NCI-H2171 (cell line): ENCODE results near the gene MDFI.
A peak's percentile ranks its signal among the peaks of the same experiment; 100 is the strongest.
"Not testable (repeated sequence)": the region's sequence is repeated elsewhere in the genome, so short reads cannot be mapped to it uniquely, and the experiment has no call there.

Experiments used
- DNase-seq: peaks from one replicate; lab custom pipeline; 2025; lab: John Stamatoyannopoulos, UW

Gene MDFI

GRCh38 chr6:41602864-41603608 is 35.2 kb upstream of the MDFI start:
- DNase-seq, result peak; percentile 77

- no peak for DNase-seq
These were observed 34.3 kb upstream of the MDFI start for GRCh38 chr6:41604006-41604405.

DNA sequence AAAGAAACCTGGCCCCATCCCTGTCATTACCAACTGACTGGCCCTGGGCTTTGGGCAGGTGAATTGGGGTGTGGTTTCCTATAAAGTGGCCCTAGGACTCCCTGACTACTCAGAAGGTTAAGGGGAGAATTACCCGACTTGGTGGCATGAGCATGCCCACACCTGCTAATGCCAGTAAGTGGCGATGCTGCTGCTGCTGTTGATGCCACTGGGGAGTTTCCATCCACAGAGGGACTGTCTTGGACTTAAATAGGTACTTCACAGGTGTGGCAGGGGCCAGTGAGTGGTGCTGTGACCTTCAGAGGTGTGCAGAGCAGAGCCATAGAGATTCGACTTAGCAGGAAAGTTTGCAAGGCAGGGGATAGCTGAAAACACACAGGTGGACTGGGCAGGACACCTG is 32.6 kb upstream of the MDFI start:
- no peak for DNase-seq

DNA sequence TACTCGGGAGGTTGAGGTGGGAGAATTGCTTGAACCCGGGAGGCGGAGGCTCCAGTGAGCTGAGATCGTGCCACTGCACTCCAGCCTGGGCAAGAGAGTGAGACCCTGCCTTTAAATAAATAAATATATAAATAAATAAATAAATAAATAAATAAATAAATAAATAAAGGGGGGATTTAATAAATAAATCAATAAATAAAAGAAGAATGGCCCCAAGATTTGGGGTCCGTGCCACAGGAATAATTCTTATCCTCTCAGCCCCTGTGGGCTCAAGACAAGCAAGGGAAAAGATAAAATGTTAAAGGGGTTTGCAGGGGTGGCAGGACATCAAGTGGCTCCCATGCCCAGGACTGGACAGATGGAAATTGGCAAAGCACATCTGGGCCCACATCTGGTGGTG is 31.2 kb upstream of the MDFI start:
- no peak for DNase-seq

DNA sequence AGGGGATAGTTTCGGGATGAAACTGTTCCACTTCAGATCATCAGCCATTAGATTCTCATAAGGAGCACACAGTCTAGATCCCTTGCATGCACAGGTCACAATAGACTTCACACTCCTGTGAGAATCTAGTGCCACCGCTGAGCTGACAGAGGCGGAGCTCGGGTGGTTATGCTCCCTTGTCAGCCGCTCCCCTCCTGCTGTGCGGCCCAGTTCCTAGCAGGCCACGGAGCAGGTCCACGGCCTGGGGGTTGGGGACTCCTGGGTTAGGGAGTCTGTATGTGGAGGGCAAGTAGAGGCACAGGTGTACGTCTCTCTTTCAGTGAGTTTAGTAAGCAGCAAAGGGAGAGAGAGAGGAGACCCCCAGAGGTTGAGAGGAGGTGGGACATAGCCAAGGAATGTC is 30.5 kb upstream of the MDFI start:
- DNase-seq, result no peak

GRCh38 chr6:41608443-41609151 is 29.7 kb upstream of the MDFI start:
- peak; percentile 49 for DNase-seq

GRCh38 chr6:41614715-41615114 is 23.6 kb upstream of the MDFI start:
- no peak for DNase-seq

GRCh38 chr6:41615311-41615710 is 23.0 kb upstream of the MDFI start:
- DNase-seq, result no peak

- no peak for DNase-seq
These were observed 19.7 kb upstream of the MDFI start for GRCh38 chr6:41618598-41618997.

DNA sequence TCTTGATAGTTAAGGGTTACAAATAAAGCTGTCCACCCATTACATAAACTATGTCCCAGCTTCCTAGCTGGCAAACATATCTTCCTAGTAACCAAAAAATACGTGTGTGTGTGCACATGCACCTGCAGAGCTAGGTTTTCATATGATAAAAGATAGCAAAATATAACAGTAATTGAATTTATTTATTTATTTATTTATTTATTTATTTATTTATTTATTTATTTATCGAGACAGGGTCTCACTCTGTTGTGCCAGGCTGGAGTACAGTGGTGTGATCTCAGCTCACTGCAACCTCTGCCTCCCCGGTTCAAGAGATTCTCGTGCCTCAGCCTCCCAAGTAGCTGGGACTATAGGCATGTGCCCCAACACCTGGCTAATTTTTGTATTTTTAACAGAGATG is 19.1 kb upstream of the MDFI start:
- not testable (repeated sequence) for DNase-seq

GRCh38 chr6:41621367-41621766 is 16.9 kb upstream of the MDFI start:
- DNase-seq, result no peak

DNA sequence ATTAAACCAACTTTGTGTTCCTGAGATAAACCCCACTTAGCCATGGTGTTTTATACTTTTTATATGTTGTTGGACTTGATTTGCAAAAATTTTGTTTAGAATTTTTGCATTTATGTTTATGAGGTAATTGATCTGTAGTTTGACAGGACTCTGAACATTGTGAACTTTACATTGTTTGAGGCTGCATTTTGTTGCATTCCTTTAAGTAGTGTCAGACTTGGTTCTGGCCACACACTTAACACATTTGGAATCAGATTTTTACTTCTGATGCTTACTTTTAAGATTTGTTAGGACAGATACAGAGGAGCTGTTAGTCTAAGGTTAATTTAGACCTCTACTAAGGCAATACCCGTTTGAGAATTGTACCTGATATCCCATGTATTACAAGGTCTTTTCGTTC is 16.5 kb upstream of the MDFI start:
- no peak for DNase-seq

DNA sequence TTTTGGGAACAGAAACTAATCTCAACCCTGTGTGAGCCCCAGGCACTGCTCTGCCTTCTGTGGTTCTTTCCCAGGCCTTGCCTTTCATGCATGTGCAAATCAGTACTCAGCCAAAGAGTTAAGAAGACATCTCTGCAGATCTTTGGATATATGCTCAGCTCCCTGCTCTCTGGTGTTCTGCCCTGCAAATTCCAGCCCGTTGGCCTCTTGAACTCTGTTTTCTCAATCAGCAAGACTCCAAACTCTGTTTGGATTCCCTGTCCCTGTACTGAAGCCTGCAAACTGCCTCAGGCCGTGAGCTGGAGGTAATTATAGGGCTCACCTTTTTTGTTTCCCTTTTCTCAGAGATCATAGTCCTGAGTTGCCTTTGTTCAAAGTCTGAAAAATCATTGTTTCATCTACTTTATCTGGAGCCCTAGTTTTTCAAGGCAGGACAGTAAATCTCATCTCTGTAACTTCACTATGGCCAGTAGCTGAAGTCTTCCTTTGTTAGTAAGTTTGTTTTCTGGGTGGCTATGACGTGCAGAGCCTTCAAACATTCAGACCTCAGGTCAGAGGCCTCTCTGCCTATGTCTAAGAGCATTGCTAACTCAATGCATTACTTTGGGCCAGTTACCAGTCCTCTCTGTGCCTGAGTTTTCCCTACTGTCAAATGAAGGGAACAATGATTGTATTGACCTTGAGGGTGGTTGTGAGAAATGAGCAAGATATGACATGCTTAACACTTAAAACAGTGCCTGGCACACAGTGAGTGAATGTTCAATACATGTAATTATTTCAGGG is 15.9 kb upstream of the MDFI start:
- DNase-seq, result no peak

DNA sequence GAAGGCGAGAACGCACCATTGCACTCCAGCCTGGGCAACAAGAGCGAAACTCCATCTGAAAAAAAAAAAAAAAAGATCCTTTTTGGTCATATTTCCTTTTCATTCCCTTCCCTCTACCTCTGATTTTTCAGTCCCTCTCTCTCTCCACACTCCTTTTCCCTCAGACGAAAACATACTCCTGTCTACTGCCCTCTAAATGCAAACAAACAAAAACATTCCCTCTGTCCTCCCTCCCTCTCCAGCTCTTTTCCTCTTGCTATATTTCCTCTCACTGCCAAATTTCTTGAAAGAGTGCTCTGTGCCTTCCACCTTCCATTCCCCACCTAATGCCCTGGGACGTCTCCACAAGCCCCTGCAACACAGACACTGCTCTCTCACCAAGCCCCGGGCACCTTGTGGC is 14.9 kb upstream of the MDFI start:
- DNase-seq, result no peak

- no peak for DNase-seq
These were observed 13.5 kb upstream of the MDFI start for GRCh38 chr6:41624621-41625380.

DNA sequence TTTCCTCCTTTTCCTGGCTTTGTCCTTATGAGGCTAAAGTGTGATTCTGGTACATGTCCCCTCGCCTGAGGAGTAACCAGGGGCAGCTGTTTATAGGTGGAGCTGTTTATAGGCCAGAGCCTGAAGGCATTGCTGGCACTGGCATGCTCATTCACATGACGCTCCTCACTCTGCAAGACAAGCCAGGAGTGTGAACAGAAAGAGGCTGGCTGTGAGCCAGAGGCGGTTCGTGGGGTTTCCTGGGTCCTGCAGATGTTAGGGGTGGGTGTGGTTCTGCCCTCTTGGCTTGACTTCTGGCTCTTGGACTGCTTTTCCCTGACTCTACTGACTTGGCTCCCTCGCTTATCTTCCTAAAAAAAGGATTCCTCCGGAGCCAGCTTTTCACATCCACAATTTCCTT is 12.8 kb upstream of the MDFI start:
- DNase-seq, result peak; percentile 9

GRCh38 chr6:41626022-41626421 is 12.2 kb upstream of the MDFI start:
- no peak for DNase-seq

DNA sequence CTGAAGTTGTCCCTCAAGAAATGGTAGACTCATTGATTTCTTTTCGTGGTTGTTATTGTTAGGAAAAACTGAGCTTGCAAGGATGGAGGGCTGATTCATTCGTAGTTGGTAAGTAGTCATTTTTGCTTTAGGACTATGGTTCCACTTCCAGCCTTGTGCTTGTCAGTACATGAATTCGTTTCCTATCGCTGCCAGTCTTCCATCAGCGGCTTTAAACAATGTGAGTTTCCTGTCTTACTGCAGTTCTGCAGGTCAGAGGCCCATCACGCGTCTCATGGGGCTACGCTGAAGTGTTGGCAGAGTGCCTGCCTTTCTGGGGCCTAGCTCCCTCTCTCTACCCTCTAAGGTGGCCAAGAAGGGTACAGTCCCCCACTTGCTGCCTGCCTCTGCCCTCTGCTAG is 11.4 kb upstream of the MDFI start:
- no peak for DNase-seq

- no peak for DNase-seq
These were observed 9.1 kb upstream of the MDFI start for GRCh38 chr6:41629128-41629527.

GRCh38 chr6:41630069-41630468 is 8.2 kb upstream of the MDFI start:
- no peak for DNase-seq

GRCh38 chr6:41630946-41631345 is 7.3 kb upstream of the MDFI start:
- DNase-seq, result no peak

DNA sequence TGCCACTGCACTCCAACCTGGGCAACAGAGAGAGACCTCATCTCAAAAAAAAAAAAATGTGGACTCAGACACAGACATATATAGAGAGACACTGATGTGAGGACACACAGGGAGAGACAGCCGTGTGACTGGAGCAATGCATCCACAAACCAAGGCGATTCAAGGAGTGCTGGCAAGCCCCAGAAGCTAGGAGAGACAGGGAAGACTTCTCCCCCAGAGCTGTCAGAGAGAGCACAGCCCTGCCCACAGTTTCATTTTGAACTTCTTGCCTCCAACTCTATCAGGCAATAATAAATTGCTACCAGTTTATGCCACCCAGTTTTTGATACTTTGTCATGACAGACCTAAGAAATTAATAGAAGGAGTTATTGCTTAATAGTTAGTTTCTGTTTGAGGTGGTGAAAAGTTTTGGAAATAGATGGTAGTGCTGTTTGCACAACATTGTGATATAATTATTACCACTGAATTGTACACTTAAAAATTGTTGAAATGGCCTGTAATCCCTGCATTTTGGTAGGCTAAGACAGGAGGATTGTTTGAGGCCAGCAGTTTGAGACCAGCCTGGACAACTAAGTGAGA is 5.1 kb upstream of the MDFI start:
- no peak for DNase-seq
